H1 (cell line): ENCODE results near the gene CFAP58. TPM values are rescaled to one million over a fixed set of nuclear protein-coding genes. Genes with fewer than 3 reads are reported as not detected.

Experiments used
- CTCF ChIA-PET: fragments of 300-600 bp; sonication (Branson Sonifier 250); formaldehyde crosslinking; loops from one replicate; lab custom pipeline; 2021; ENCODE audit not compliant: partially characterized antibody; lab: Charles Lee
- POLR2A ChIA-PET: fragments of 300-600 bp; sonication (Branson Sonifier 250); formaldehyde crosslinking; loops from one replicate; lab custom pipeline; 2021; ENCODE audit warnings: inconsistent platforms; ENCODE audit not compliant: partially characterized antibody; lab: Charles Lee
- DNase-seq, 2 experiments: peaks; one replicate each; pipeline versions ENCODE4 v3.0.0 to v3.0.0-alpha.2; 2010 to 2022; ENCODE audit warnings: low spot score in 2 of 2, low read depth in 1 of 2, mixed read lengths in 1 of 2
- FAIRE-seq: peaks from 2 replicates; lab custom pipeline; 2011; peaks lifted over from hg19 to GRCh38; lab: Jason Lieb, UNC
- H2AFZ ChIP-seq: 2 replicates; pipeline ENCODE4 v1.8.1; 2012; ENCODE audit warnings: low read length, inconsistent platforms
- H2AK5ac ChIP-seq: 2 replicates; pipeline ENCODE4 v1.6.1; 2013; ENCODE audit warnings: low read depth, low read length
- H2BK120ac ChIP-seq: replicated peaks from 2 replicates; pipeline ENCODE3; 2013; ENCODE audit warnings: low read depth, low read length, inconsistent platforms
- H2BK12ac ChIP-seq: 2 replicates; pipeline ENCODE4 v1.6.1; 2013; ENCODE audit warnings: low read depth, low read length
- H2BK15ac ChIP-seq: 2 replicates; pipeline ENCODE4 v1.6.1; 2013; ENCODE audit warnings: low read length
- H2BK20ac ChIP-seq: 2 replicates; pipeline ENCODE4 v1.6.1; 2013; ENCODE audit warnings: low read length
- H2BK5ac ChIP-seq: 2 replicates; pipeline ENCODE4 v1.6.1; 2013; ENCODE audit warnings: low read depth, low read length
- H3K14ac ChIP-seq: 2 replicates; pipeline ENCODE4 v1.6.1; 2013; ENCODE audit warnings: inconsistent platforms; ENCODE audit not compliant: insufficient read length
- H3K18ac ChIP-seq: 2 replicates; pipeline ENCODE4 v1.6.1; 2013; ENCODE audit warnings: low read length; ENCODE audit errors: extremely low read depth
- H3K23ac ChIP-seq: 2 replicates; pipeline ENCODE4 v1.6.1; 2013; ENCODE audit warnings: inconsistent platforms; ENCODE audit not compliant: insufficient read length
- H3K23me2 ChIP-seq: 2 replicates; pipeline ENCODE4 v1.6.1; 2013; ENCODE audit warnings: low read depth, low read length
- H3K27ac ChIP-seq: 2 replicates; pipeline ENCODE4 v1.6.1; 2011; ENCODE audit warnings: low read depth, low read length, inconsistent platforms
- H3K27me3 ChIP-seq, 4 experiments: replicated peaks in 1 of 4; 1 replicate in 1 of 4; 2 replicates in 3 of 4; pipeline versions ENCODE4 v1.6.1 to v1.8.1; 2011 to 2013; ENCODE audit warnings: low read length in 3 of 4, mild to moderate bottlenecking in 3 of 4, inconsistent platforms in 2 of 4, mixed read lengths in 2 of 4, moderate library complexity in 1 of 4; ENCODE audit not compliant: control insufficient read depth in 3 of 4, insufficient read depth in 3 of 4; ENCODE audit errors: extremely low read depth in 1 of 4
- H3K36me3 ChIP-seq, 4 experiments: 2 replicates each; pipeline versions ENCODE4 v1.6.1 to v1.8.1; 2011 to 2013; ENCODE audit warnings: mild to moderate bottlenecking in 4 of 4, low read length in 3 of 4, moderate library complexity in 2 of 4, control low read depth in 1 of 4, inconsistent platforms in 1 of 4; ENCODE audit not compliant: insufficient read depth in 4 of 4, control insufficient read depth in 2 of 4
- H3K4ac ChIP-seq: replicated peaks from 2 replicates; pipeline ENCODE3; 2013; ENCODE audit warnings: low read length, low read depth, mixed read lengths, inconsistent platforms; ENCODE audit not compliant: insufficient read length
- H3K4me1 ChIP-seq, 4 experiments: replicated peaks in 1 of 4; 1 replicate in 1 of 4; 2 replicates in 3 of 4; pipeline versions ENCODE4 v1.6.1 to v1.8.1; 2011 to 2013; ENCODE audit warnings: low read length in 3 of 4, inconsistent platforms in 2 of 4, mixed read lengths in 1 of 4; ENCODE audit not compliant: insufficient read depth in 4 of 4, control insufficient read depth in 3 of 4
- H3K4me2 ChIP-seq, 2 experiments: 2 replicates each; pipeline versions ENCODE4 v1.6.1 to v1.8.1; 2011 to 2013; ENCODE audit warnings: low read depth in 2 of 2, low read length in 2 of 2, control low read depth in 1 of 2, inconsistent platforms in 1 of 2, mild to moderate bottlenecking in 1 of 2; ENCODE audit not compliant: insufficient read depth in 1 of 2
- H3K4me3 ChIP-seq, 4 experiments: fragments of 200-600, 300-600 bp in 1 of 4; sonication (generic), shearing (Covaris generic), sonication (Bioruptor Twin) in 1 of 4; 2 replicates each; pipeline versions ENCODE4 v1.5.1 to v1.8.1; 2011 to 2016; ENCODE audit warnings: low read length in 4 of 4, low read depth in 3 of 4, control low read depth in 2 of 4, inconsistent platforms in 2 of 4, mild to moderate bottlenecking in 2 of 4, mixed read lengths in 1 of 4, moderate library complexity in 1 of 4; ENCODE audit not compliant: insufficient read depth in 2 of 4; ENCODE audit errors: extremely low read depth in 1 of 4
- H3K56ac ChIP-seq: replicated peaks from 2 replicates; pipeline ENCODE3; 2013; ENCODE audit warnings: low read depth, mild to moderate bottlenecking, mixed read lengths, low read length, inconsistent platforms; ENCODE audit not compliant: insufficient read length
- H3K79me1 ChIP-seq: 2 replicates; pipeline ENCODE4 v1.6.1; 2013; ENCODE audit warnings: low read depth, low read length, control low read depth
- H3K79me2 ChIP-seq, 2 experiments: 2 replicates each; pipeline versions ENCODE4 v1.6.1 to v1.8.1; 2012 to 2013; ENCODE audit warnings: low read length in 2 of 2, mild to moderate bottlenecking in 2 of 2, inconsistent platforms in 1 of 2; ENCODE audit not compliant: insufficient read depth in 2 of 2, control insufficient read depth in 1 of 2
- H3K9ac ChIP-seq, 4 experiments: replicated peaks in 1 of 4; 1 replicate in 1 of 4; 2 replicates in 3 of 4; pipeline versions ENCODE4 v1.6.1 to v1.8.1; 2011 to 2013; ENCODE audit warnings: low read depth in 3 of 4, low read length in 3 of 4, control low read depth in 2 of 4, mild to moderate bottlenecking in 2 of 4, moderate library complexity in 2 of 4, inconsistent platforms in 1 of 4; ENCODE audit errors: extremely low read depth in 1 of 4
- H3K9me3 ChIP-seq, 2 experiments: 2 replicates each; pipeline versions ENCODE4 v1.6.1 to v1.8.1; 2012 to 2013; ENCODE audit warnings: mild to moderate bottlenecking in 2 of 2, moderate library complexity in 2 of 2, control low read depth in 1 of 2, inconsistent platforms in 1 of 2, low read depth in 1 of 2, low read length in 1 of 2, mixed read lengths in 1 of 2; ENCODE audit not compliant: insufficient read depth in 2 of 2
- H4K20me1 ChIP-seq, 2 experiments: replicated peaks in 1 of 2; 2 replicates each; pipeline versions ENCODE3 to v1.8.1; 2011 to 2013; ENCODE audit warnings: inconsistent platforms in 2 of 2, low read length in 2 of 2, mild to moderate bottlenecking in 1 of 2; ENCODE audit not compliant: insufficient read depth in 2 of 2, control insufficient read depth in 1 of 2
- H4K5ac ChIP-seq: 2 replicates; pipeline ENCODE4 v1.6.1; 2013; ENCODE audit warnings: low read length, low read depth, mixed read lengths, inconsistent platforms; ENCODE audit not compliant: insufficient read length
- H4K8ac ChIP-seq: 2 replicates; pipeline ENCODE4 v1.8.0; 2013; ENCODE audit warnings: mild to moderate bottlenecking, moderate library complexity, low read length, inconsistent platforms; ENCODE audit not compliant: insufficient read depth; ENCODE audit errors: extremely low read depth
- H4K91ac ChIP-seq: replicated peaks from 2 replicates; pipeline ENCODE3; 2013; ENCODE audit warnings: low read length, mixed read lengths, inconsistent platforms; ENCODE audit not compliant: insufficient read length
- CBX5 ChIP-seq: fragments of 300-800, 300-1000 bp; sonication (generic); IDR thresholded peaks from 2 replicates; pipeline ENCODE4 v1.7.1; 2016; ENCODE audit warnings: antibody characterized with exemption, low read length, low read depth
- EGR1 ChIP-seq: IDR thresholded peaks from 2 replicates; pipeline ENCODE4 v1.6.1; 2011; ENCODE audit warnings: low read depth, low read length, borderline replicate concordance
- EZH2 ChIP-seq: fragments of 200-600 bp; sonication (generic); IDR thresholded peaks from 2 replicates; pipeline ENCODE4 v1.7.1; 2012; ENCODE audit warnings: low read depth, mild to moderate bottlenecking, moderate library complexity, low read length, inconsistent platforms; ENCODE audit not compliant: severe bottlenecking
- KDM1A ChIP-seq: fragments of 200-600, 300-600 bp; sonication (generic); IDR thresholded peaks from 2 replicates; pipeline ENCODE4 v1.7.1; 2016; ENCODE audit warnings: mild to moderate bottlenecking, low read length, borderline replicate concordance
- MAFK ChIP-seq: IDR thresholded peaks from 2 replicates; pipeline ENCODE4 v1.6.1; 2012; ENCODE audit warnings: low read depth, mild to moderate bottlenecking, improper control_type of control experiment, low read length
- NANOG ChIP-seq: IDR thresholded peaks from 2 replicates; pipeline ENCODE4 v1.6.1; 2011; ENCODE audit warnings: low read length, low read depth, mild to moderate bottlenecking, inconsistent platforms; ENCODE audit not compliant: insufficient read depth, poor library complexity, severe bottlenecking
- NRF1 ChIP-seq: IDR thresholded peaks from 2 replicates; pipeline ENCODE4 v1.6.1; 2011; ENCODE audit warnings: mild to moderate bottlenecking, low read depth, low read length, improper control_type of control experiment
- POU5F1 ChIP-seq: IDR thresholded peaks from 2 replicates; pipeline ENCODE4 v1.6.1; 2011; ENCODE audit warnings: low read depth, mild to moderate bottlenecking, low read length, moderate library complexity
- RFX5 ChIP-seq: IDR thresholded peaks from 2 replicates; pipeline ENCODE4 v1.6.1; 2011; ENCODE audit warnings: low read depth, low read length, improper control_type of control experiment, borderline replicate concordance
- SIX5 ChIP-seq: IDR thresholded peaks from 2 replicates; pipeline ENCODE4 v1.6.1; 2011; ENCODE audit warnings: mild to moderate bottlenecking, low read depth, low read length
- SP2 ChIP-seq: IDR thresholded peaks from 2 replicates; pipeline ENCODE4 v1.6.1; 2012; ENCODE audit warnings: mild to moderate bottlenecking, low read length, inconsistent platforms
- SP4 ChIP-seq: IDR thresholded peaks from 2 replicates; pipeline ENCODE4 v1.6.1; 2012; ENCODE audit warnings: low read length, inconsistent platforms
- WGBS, 2 experiments: shearing (Covaris generic) in 1 of 2; methylation state at CpG; one replicate each; pipeline versions ENCODE4 v1.1.6 to v1.1.7; 2013 to 2015; ENCODE audit warnings: low lambda C conversion rate in 2 of 2, mixed read lengths in 2 of 2, inconsistent platforms in 1 of 2, low coverage in 1 of 2, missing lambda C conversion rate in 1 of 2; ENCODE audit not compliant: insufficient replicate concordance in 2 of 2, insufficient coverage in 1 of 2, insufficient read length in 1 of 2; ENCODE audit errors: extremely low coverage in 1 of 2, missing lambda C conversion rate in 1 of 2; 5-methylcytosine and 5-hydroxymethylcytosine counted together
- polyA plus RNA-seq, 7 experiments: library from polyadenylated mRNA; depleted of rRNA in 3 of 7; stranded (reverse) in 5 of 7; unstranded in 2 of 7; fragments of >200 nt in 5 of 7; fragments of 200-250 nt in 2 of 7; gene quantifications; 1 replicate in 5 of 7; 2 replicates in 1 of 7; 4 replicates in 1 of 7; pipeline versions ENCODE4 v1.2.1 to v1.2.3, GENCODE V29; 2011 to 2013; ENCODE audit warnings: missing spikeins in 2 of 7, mixed read lengths in 2 of 7
- total RNA-seq: library from RNA; stranded (reverse); fragmentation: NEBNext Ultra II Directional; extraction: Animal tissue kit (Norgen Biotek cat#: 25700); gene quantifications from 2 replicates; pipeline ENCODE4 v1.2.1, GENCODE V29; 2021
- TF ChIP-seq, protein P1 (sequence below): IDR thresholded peaks from 2 replicates; pipeline ENCODE4 v1.6.1; 2011; ENCODE audit warnings: low read depth, mild to moderate bottlenecking, low read length; ENCODE audit not compliant: insufficient read depth
- TF ChIP-seq, protein P2 (sequence below): IDR thresholded peaks from 2 replicates; pipeline ENCODE4 v1.6.1; 2012; ENCODE audit warnings: inconsistent platforms

The CFAP58 gene
- total and polyA plus RNA-seq, 2 of the 8 experiments (the other 6 are each of a cell fraction or from before 2014, with no cell fraction given): 0.32 to 0.71 TPM

GRCh38 chr10:104345941-104346340, 7.7 kb upstream of the CFAP58 start:
- no peak for DNase-seq
- Histone ChIP-seq H3K9me3 (no peaks in the 10 kb centered on the region), H3K18ac (no peak overlapping the region), H3K23ac (no peak overlapping the region), H3K4me3 (no peak overlapping the region), H2AK5ac (no peak overlapping the region), H4K20me1 (no peaks in the 10 kb centered on the region), H3K14ac (no peak overlapping the region), H2BK15ac (no peak overlapping the region), H2BK20ac (no peak overlapping the region), H3K36me3 (no peaks in the 10 kb centered on the region), H2BK5ac (no peak overlapping the region), H3K4me2 (no peak overlapping the region), H3K79me1 (no peaks in the 10 kb centered on the region), H3K4me1 (peaks cover 0 to 9% (median 3%) of the 10 kb centered on the region in 4 experiments; a peak in 2 of 7 replicates), H4K5ac (no peak overlapping the region), H3K27me3 (no peaks in the 10 kb centered on the region), H2BK120ac (no peak overlapping the region), H4K8ac (no peak overlapping the region), H3K9ac (no peak overlapping the region), H3K56ac (no peak overlapping the region), H3K79me2 (no peaks in the 10 kb centered on the region), H4K91ac (no peak overlapping the region), H2BK12ac (no peak overlapping the region), H3K23me2 (no peaks in the 10 kb centered on the region), H3K27ac (no peak overlapping the region), H3K4ac (no peak overlapping the region), H2AFZ (no peak overlapping the region)
- 76% methylated on average over 4 of the region's 4 CpGs; no CpG with 5 or more reads in 1 of the 2 experiments for WGBS, 2 experiments
- no peak for FAIRE-seq
- CTCF ChIA-PET: interaction anchor here (0.9 to 17.2 kb wide), 8 partner anchors 8 to 76 kb away, joined by 3 to 379 read pairs (median 7); partner anchors contain the start of gene ITPRIP
- POLR2A ChIA-PET: interaction anchor here (1.7 kb wide), 1 partner anchor 57 kb away, joined by 4 read pairs; no protein-coding TSS in a partner anchor
- no peak for TF ChIP-seq RFX5
- TF ChIP-seq SP4: no peak
- TF ChIP-seq, protein P1, sequence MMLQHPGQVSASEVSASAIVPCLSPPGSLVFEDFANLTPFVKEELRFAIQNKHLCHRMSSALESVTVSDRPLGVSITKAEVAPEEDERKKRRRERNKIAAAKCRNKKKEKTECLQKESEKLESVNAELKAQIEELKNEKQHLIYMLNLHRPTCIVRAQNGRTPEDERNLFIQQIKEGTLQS: no peak
- TF ChIP-seq, protein P2, sequence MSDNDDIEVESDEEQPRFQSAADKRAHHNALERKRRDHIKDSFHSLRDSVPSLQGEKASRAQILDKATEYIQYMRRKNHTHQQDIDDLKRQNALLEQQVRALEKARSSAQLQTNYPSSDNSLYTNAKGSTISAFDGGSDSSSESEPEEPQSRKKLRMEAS: no peak
- no peak for TF ChIP-seq NANOG
- no peak for TF ChIP-seq NRF1
- TF ChIP-seq EGR1: no peak
- no peak for TF ChIP-seq MAFK
- no peak for TF ChIP-seq POU5F1
- TF ChIP-seq SIX5: no peak
- TF ChIP-seq EZH2: no peak
- TF ChIP-seq KDM1A: no peak
- TF ChIP-seq SP2: no peak
- TF ChIP-seq CBX5: no peak
